Neural progenitor cell (in vitro differentiated cells): Measurements from ENCODE around the gene PYGO2.

ENCODE experiments used
- CTCF ChIP-seq: fragments of 200-600 bp; sonication (generic); IDR thresholded peaks from 2 replicates; pipeline ENCODE4 v1.5.1; 2017; ENCODE audit warnings: antibody characterized with exemption, mild to moderate bottlenecking
- EZH2 ChIP-seq: fragments of 200-600 bp; sonication (generic); IDR thresholded peaks from 2 replicates; pipeline ENCODE4 v1.6.1; 2017; ENCODE audit warnings: antibody characterized with exemption, mild to moderate bottlenecking, moderate library complexity

DNA sequence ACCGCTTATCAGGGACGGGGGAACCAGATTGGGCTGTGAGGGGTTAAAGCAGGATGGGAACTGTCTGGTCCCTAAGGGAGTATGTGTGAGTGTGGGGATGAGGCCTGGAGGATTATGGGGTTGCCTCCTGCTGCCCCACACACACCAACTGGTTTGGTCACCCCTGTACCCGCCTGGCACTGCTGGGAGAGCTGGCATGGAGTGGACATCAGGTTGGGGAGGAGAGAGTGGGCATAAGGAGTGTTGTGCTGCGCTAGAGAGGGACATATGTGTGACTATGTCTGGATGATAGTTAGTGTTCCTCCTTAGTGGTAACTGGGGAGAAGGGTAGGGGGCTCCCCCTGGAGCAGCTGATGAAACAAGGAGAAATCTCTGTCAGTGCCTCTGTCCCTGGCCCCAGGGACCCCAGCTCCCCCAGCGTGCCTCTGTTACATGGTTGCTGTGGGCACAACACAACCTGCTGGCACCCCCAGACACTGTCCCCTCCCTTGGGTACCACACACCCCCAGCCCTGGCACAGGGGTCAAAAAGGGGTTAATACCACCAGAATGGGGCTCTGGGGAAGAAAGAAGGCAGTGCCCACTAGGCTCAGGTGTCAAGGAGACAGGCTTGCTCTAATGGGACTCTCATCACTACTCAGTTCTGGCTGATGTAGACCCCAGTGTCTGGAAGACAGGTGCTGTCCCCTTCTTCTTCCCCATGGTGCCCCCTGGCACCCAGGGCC is 42.9 kb upstream of the PYGO2 start:
- TF ChIP-seq CTCF (no peak), EZH2 (no peak)
